ENCODE results near the gene PTGDS. TPM values are rescaled to one million over a fixed set of nuclear protein-coding genes. Genes with fewer than 3 reads are reported as not detected.
A peak's percentile ranks its signal among the peaks of the same experiment; 100 is the strongest.

PTGDS gene
- total RNA-seq, 2 experiments from 2014 or later, result 1.3 to 3.3 TPM

DNA sequence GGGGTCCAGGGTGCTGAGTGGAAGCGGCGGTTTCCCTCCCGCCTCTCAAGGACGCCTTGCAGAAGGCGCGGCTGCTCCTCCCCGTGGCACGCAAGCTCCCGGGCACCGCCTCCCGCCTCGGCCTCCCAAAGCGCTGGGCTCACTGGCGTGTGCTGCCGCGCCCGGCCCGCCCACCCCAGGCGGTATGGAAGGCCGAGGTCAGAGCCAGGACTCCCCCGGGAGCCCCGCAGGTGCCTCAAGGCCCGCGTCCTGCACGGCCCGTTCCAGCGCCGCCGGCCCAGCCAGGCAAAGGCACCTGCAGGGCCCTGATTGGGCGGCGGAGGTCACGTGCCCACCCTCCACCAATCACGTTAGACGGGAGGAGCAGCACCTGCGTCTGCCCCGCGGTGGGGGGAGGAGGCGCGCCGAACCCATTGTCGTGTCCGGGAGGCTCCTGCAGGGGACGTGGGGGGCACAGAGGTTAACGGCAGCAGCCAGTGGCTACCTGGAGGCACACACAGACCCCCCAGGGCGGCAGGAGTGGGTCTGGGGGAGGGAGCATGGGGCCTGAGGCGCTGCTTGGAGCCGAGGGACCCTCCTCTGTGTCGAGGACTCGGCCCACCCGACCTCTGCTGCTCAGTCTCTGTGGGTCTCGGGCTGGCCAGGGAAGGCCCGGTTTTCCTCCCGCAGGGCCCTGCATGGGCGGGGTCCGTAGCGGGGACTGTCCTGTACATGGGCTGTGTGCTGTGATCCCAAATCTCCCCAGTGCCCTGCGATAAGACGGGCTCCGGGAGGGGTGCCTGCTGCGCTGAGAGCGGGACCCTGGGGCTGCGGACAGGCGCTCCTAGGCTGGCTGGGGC, 27.3 kb upstream of the PTGDS start:
- peak overlapping the region; percentile 89 for H3K4me3 Mint-ChIP-seq
- POLR2A ChIA-PET, result interaction anchor here (0.6 to 2.4 kb wide), 5 partner anchors 10 to 77 kb away, joined by 3 to 10 read pairs (median 5); partner anchors contain the start of gene PAXX
- H3K36me3 Mint-ChIP-seq, result no peaks in the 10 kb centered on the region
- H3K9me3 Mint-ChIP-seq, result no peaks in the 10 kb centered on the region
- no peaks in the 10 kb centered on the region for H3K27me3 Mint-ChIP-seq
- DNase-seq (peak; percentile 96), ATAC-seq (ENCODE audit: low read depth) (peak; percentile 96)
- peak overlapping the region; percentile 90 for H3K27ac Mint-ChIP-seq
- H3K4me1 Mint-ChIP-seq, result peaks cover 1% of the 10 kb centered on the region

DNA sequence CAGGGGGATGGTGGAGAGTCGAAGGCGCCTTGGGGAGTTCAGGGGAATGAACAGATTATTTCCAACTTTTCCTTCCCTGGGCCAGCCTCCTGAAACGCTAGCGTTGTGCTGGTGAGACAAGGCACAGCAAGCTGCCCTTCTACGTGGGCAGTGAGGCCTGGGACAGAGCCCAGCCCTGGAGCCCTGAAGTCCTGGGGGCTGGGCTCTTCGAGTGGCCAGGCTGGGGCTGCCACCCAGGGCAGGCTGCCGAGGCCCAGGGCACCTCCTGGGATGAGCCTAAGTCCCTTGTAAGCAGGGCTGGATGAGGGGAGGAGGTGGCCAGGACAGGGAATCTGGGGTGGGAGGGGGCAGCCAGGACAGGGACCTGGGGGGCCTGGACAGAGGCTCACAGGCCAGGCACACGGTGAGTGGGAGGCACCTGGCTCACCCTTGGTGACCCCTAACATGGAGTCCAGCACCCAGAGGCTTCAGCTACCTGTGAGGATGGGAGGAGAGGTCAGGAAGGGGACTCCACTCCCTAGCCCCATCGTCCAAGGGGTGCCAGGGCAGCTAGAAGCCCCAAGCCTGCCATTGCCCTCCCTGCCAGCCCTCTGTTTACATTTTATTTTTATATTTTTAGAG, 26.5 kb upstream of the PTGDS start:
- ATAC-seq (ENCODE audit: low read depth) (no peak), DNase-seq (no peak)
- H3K9me3 Mint-ChIP-seq, result no peaks in the 10 kb centered on the region
- H3K4me3 Mint-ChIP-seq, result peak overlapping the region; percentile 85
- peaks cover 1% of the 10 kb centered on the region for H3K4me1 Mint-ChIP-seq
- H3K27ac Mint-ChIP-seq, result peak overlapping the region; percentile 90
- no peaks in the 10 kb centered on the region for H3K36me3 Mint-ChIP-seq
- POLR2A ChIA-PET, result interaction anchor here (1.9 to 2.4 kb wide), 3 partner anchors 9 to 42 kb away, joined by 5 to 10 read pairs (median 8); partner anchors contain the start of gene PAXX
- H3K27me3 Mint-ChIP-seq, result no peaks in the 10 kb centered on the region

DNA sequence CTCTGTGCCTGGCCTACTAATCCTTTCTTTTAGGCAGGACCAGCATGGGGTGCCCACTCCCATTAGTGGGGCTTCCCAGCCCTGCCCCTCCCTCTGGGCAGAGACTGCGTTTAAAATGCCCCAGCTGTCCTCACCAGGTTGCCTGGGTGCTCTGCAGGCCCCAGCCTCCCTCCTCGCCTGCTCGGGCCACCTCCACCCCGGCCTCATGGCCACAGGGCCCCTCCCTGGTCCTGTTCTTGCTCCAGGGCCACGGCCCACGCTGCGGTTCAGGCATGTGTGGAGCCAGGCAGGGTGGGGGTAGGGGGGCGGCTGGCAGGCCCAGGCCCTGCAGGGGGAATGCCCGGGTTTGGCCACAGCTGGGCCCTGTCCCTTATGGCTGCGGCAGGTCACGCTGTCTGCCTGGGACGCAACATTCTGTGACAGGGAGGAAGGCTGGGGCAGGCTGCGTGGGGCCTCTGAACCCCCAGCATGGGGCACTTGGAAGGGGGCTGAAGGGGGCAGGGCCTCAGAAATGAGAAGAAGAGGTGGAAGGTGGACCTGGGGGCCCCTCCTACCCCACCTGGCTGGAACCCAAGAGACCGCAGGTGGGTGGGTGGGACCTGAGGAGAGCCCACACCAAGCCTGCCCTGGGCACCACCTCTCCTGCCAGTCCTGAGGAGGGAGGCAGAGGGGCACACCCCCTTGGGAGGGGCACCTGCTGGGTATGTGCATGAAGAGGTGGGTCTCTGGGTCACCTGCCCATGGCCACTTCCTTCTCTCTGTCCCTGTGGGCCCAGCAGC, 25.6 kb upstream of the PTGDS start, which contains the start of gene LCN12:
Gene LCN12, plus strand, starts transcription at position 733 of the 780 bp plus-strand sequence. CDS start 55 bp downstream, outside the sequence.
- peaks cover 1% of the 10 kb centered on the region for H3K4me1 Mint-ChIP-seq
- POLR2A ChIA-PET, result interaction anchor here (1.2 to 2.4 kb wide), 2 partner anchors 19 to 41 kb away, joined by 3 to 10 read pairs; partner anchors contain the start of gene PAXX
- ATAC-seq (ENCODE audit: low read depth), result no peak
- H3K4me3 Mint-ChIP-seq, result no peak within 1 kb of the TSS
- H3K9me3 Mint-ChIP-seq, result peaks cover 4% of the 10 kb centered on the region
- H3K27ac Mint-ChIP-seq, result no peak within 1 kb of the TSS
- H3K36me3 Mint-ChIP-seq, result peaks cover 2% of the 10 kb centered on the region
- no peaks in the 10 kb centered on the region for H3K27me3 Mint-ChIP-seq
- DNase-seq, result no peak

DNA sequence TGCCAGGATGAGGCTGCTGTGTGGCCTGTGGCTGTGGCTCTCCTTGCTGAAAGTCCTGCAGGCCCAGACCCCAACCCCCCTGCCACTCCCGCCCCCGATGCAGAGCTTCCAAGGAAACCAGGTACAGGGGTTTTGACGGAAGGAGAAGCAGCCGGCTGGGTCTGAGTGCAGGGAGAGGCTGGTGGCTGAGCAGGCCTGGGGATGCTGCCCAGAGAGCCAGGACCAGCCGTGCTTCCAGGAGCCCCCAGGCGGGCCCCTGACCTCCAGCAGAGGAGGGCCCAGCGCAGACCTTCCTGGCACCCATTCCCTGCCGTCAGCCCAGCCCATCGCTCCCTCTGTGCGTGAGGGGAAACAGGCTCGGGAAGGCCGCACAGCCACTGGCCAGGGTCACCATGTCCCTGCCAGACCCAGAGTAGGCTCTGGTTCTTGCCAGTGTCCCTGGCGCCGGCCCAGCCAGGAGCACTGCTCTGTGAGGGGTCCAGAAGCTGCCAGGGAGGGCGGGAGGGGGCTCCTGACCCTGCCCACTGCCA, 24.9 kb upstream of the PTGDS start:
- POLR2A ChIA-PET, result interaction anchor here (1.2 kb wide), 1 partner anchor 19 kb away, joined by 3 read pairs; no protein-coding TSS in a partner anchor
- Mint-ChIP-seq H3K27me3 (no peaks in the 10 kb centered on the region), H3K36me3 (peaks cover 3% of the 10 kb centered on the region), H3K27ac (no peak overlapping the region), H3K4me3 (no peak overlapping the region), H3K4me1 (peaks cover 1% of the 10 kb centered on the region), H3K9me3 (peaks cover 5% of the 10 kb centered on the region)
- no peak for DNase-seq
- no peak for ATAC-seq (ENCODE audit: low read depth)

DNA sequence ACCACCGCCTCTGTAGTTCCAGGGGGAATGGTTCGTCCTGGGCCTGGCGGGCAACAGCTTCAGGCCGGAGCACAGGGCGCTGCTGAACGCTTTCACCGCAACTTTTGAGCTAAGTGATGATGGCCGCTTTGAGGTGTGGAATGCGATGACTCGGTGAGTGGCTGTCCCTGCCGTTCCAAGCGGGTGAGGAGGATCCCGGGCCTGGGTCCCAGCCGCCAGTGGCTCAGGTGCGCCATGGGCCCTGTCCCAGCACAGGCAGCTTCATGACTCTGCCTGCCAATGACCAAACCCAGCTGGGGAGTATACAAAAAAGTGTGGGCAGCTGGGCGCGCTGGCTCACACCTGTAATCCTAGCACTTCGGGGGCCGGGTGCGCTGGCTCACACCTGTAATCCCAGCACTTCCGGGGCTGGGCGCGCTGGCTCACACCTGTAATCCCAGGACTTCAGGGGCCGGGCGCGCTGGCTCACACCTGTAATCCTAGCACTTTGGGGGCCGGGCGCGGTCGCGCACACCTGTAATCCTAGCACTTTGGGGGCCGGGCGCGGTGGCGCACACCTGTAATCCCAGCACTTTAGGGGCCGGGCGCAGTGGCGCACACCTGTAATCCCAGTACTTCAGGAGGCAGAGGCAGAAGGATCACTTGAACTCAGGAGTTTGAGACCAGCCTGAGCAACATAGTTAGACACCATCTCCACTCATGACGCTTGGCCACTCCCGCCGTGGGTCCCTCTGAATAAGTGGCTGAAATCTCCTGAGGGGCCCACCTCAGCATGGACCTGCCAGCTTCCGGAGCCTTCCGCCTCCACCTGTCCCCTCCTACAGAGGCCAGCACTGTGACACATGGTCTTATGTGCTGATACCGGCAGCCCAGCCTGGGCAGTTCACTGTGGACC, 24.2 kb upstream of the PTGDS start:
- POLR2A ChIA-PET, result interaction anchor here (1.2 kb wide), 1 partner anchor 18 kb away, joined by 3 read pairs; no protein-coding TSS in a partner anchor
- DNase-seq (no peak), ATAC-seq (ENCODE audit: low read depth) (no peak)
- Mint-ChIP-seq H3K4me1 (peaks cover under 1% of the 10 kb centered on the region), H3K4me3 (no peak overlapping the region), H3K27ac (no peak overlapping the region), H3K36me3 (peaks cover 3% of the 10 kb centered on the region), H3K27me3 (no peaks in the 10 kb centered on the region), H3K9me3 (peaks cover 7% of the 10 kb centered on the region)

DNA sequence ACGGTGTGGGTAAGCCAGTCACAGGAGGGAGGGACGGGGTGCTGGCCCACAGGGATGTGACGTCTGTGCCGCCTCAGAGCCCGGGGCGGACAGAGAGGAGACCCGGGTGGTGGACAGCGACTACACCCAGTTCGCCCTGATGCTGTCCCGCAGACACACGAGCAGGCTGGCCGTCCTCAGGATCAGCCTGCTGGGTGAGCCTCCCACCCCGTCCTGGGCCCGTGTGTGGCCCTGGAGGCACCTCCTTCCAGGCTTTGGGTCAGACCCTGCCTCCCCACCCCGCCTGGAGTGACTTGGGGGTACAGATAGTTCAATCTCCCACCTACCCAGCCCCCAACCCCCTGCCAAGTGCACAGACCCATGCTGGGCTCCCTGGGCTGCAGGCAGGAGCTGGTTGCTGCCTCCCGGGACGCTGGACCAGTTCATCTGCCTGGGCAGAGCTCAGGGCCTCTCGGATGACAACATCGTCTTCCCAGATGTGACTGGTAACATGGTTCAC, 23.5 kb upstream of the PTGDS start:
- H3K36me3 Mint-ChIP-seq, result peaks cover 3% of the 10 kb centered on the region
- POLR2A ChIA-PET, result no interaction called here
- no peak for DNase-seq

DNA sequence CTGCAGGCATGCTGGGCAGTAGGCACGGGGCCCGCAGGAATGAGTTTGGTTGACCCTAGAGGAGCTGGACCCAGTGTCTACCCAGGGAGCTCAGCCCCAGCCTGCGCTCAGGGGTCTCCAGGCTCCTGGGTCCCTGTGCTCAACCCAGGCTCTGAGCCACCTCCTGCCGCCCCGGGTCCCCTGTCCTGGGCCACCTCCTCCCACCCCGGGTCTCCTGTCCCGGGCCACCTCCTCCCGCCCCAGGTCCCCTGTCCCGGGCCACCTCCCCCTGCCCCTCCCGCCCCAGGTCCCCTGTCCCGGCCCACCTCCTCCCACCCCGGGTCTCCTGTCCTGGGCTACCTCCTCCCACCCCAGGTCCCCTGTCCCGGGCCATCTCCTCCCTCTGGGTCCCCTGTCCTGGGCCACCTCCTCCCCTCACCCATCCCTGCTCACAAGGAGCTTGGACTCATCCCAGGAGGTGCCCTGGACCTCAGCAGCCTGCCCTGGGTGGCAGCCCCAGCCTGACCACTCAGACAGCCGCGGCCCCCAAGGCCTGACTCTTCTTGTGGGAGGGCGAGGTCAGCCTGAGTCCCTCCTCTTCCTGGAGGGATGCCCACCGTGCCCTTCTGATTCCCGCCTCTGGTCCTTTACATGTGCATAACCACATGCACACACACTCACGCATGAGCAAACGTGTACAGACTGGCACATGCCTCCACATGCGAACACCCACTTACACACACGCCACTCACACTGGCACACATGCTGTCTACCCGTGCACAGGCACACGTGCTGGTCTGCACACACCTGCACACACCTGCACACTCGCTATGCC, 22.8 kb upstream of the PTGDS start:
- Mint-ChIP-seq H3K27me3 (no peaks in the 10 kb centered on the region), H3K27ac (no peak overlapping the region), H3K9me3 (peaks cover 7% of the 10 kb centered on the region), H3K4me1 (no peaks in the 10 kb centered on the region), H3K4me3 (no peak overlapping the region), H3K36me3 (peaks cover 3% of the 10 kb centered on the region)
- no peak for ATAC-seq (ENCODE audit: low read depth)
- POLR2A ChIA-PET, result no interaction called here
- no peak for DNase-seq

More for the DNA sequence above, 23.5 kb upstream of the PTGDS start:
- Mint-ChIP-seq H3K27ac (no peak overlapping the region), H3K4me1 (no peaks in the 10 kb centered on the region), H3K9me3 (peaks cover 7% of the 10 kb centered on the region), H3K4me3 (no peak overlapping the region), H3K27me3 (no peaks in the 10 kb centered on the region)
- ATAC-seq (ENCODE audit: low read depth), result no peak

DNA sequence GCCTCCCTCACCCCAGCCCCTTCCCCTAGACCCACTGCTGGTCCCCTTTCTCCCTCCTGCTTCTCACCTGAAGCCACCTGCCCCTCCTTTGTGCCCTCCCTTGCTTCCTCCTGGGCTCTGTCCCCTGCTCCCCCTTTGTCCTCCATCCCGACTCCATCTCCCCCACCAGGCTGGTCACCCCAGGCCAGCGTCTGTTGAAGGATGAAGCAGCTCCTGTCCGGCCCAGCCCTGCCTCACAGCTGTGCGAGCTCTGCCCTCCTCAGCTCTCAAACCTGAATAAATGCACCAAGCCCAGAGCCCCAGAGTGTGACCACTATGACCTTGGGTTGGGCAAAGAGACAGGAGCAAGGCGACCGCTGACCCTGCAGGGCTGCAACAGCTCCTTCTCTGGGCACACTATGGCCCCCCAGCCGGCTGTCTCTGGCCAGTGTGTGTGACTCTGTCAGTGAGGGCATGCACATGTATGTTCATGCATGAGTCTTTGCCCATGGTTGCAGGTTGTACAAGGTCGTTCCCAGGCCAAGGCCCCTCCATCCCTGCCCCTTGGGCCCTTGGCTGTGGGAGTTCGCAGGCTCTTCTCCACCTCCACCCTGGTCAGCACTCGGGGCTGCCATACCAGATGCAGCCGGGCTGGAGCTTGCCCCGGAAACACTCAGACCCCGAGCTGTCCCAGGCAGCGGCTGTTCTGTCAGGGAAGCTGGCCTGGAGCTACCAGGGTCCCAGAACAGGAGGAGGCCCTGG, 21.9 kb upstream of the PTGDS start:
- ATAC-seq (ENCODE audit: low read depth) (no peak), DNase-seq (no peak)
- no peak overlapping the region for H3K4me3 Mint-ChIP-seq
- H3K4me1 Mint-ChIP-seq, result peaks cover 3% of the 10 kb centered on the region
- H3K36me3 Mint-ChIP-seq, result peaks cover 3% of the 10 kb centered on the region
- peaks cover 7% of the 10 kb centered on the region for H3K9me3 Mint-ChIP-seq
- H3K27me3 Mint-ChIP-seq, result no peaks in the 10 kb centered on the region
- no peak overlapping the region for H3K27ac Mint-ChIP-seq
- POLR2A ChIA-PET, result no interaction called here

DNA sequence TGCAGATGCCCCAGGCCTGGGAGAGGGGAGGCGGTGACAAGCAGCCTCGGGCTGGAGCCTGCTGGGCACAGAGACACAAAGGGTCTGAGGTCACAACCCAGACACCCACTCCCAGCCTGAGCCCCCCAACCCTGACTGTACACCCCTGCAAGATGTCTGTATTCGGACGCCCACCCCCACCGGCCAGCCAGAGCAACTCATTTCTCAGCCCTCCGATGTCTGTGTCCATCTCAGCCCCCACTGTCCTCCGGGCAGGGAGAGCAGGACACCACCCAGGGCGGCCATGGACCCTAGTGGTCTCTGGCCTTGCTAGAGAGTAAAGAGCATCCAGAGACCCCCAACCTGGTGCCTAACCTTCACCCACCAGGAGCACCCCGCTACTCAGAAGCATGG, 21.4 kb upstream of the PTGDS start:
- H3K27ac Mint-ChIP-seq, result no peak overlapping the region
- POLR2A ChIA-PET, result no interaction called here
- peaks cover 7% of the 10 kb centered on the region for H3K9me3 Mint-ChIP-seq
- no peak for ATAC-seq (ENCODE audit: low read depth)
- DNase-seq, result no peak
- peaks cover 3% of the 10 kb centered on the region for H3K36me3 Mint-ChIP-seq
- peaks cover 4% of the 10 kb centered on the region for H3K4me1 Mint-ChIP-seq
- H3K27me3 Mint-ChIP-seq, result no peaks in the 10 kb centered on the region
- H3K4me3 Mint-ChIP-seq, result no peak overlapping the region

DNA sequence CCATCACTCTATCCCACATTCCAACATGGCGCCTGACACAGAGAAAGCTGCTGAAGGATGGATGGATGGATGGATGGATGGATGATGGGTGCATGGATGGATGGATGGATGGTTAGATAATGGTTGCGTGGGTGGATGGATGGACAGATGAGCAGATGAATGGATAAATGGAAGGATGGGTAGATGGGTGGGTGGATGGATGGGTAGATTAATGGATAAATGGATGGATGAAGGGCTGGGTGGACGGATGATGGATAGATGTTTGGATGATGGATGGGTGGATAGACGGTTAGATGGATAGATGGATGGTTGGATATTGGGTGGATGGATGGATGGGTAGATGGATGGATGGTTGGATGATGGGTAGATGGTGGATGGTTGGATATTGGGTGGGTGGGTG, 20.7 kb upstream of the PTGDS start:
- Mint-ChIP-seq H3K27me3 (no peaks in the 10 kb centered on the region), H3K4me3 (no peak overlapping the region), H3K27ac (peak overlapping the region; percentile 47), H3K36me3 (peaks cover 3% of the 10 kb centered on the region), H3K9me3 (peaks cover 7% of the 10 kb centered on the region), H3K4me1 (peaks cover 4% of the 10 kb centered on the region)
- POLR2A ChIA-PET, result no interaction called here
- ATAC-seq (ENCODE audit: low read depth) (no peak), DNase-seq (no peak)

DNA sequence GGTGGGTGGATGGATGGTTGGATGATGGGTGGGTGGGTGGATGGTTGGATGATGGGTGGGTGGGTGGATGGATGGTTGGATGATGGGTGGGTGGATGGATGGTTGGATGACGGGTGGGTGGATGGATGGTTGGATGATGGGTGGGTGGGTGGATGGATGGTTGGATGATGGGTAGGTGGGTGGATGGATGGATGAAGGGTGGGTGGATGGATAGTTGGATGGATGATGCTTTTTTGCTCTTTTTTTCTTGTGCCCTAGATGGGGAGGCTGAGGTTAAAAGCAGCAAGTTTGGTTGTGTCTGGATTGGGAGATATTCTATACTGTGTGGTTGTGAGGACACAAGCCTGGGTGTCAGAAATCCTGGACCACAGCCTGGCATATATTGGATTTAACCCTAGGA, 19.8 kb upstream of the PTGDS start:
- no peak overlapping the region for H3K4me3 Mint-ChIP-seq
- peaks cover 3% of the 10 kb centered on the region for H3K36me3 Mint-ChIP-seq
- H3K4me1 Mint-ChIP-seq, result peaks cover 4% of the 10 kb centered on the region
- no peaks in the 10 kb centered on the region for H3K27me3 Mint-ChIP-seq
- DNase-seq (no peak), ATAC-seq (ENCODE audit: low read depth) (no peak)
- H3K27ac Mint-ChIP-seq, result no peak overlapping the region
- POLR2A ChIA-PET, result no interaction called here
- H3K9me3 Mint-ChIP-seq, result peaks cover 7% of the 10 kb centered on the region
